GM18499 (cell line): ENCODE measurements around the gene PLCZ1.

Source experiments
- ATAC-seq: cut with Tn5 transposase; IDR thresholded peaks from one replicate; pipeline ENCODE4 v1.9.1; 2021; ENCODE audit warnings: moderate number of reproducible peaks; ENCODE audit not compliant: insufficient read depth, unreplicated experiment

The PLCZ1 gene

GRCh38 chr12:18640321-18640955 lies 97.4 kb downstream of the PLCZ1 start:
- no peak for ATAC-seq

- no peak for ATAC-seq
These were observed 103.4 kb downstream of the PLCZ1 start for GRCh38 chr12:18634382-18634781.
